DMS 273 treated with DMSO at 0.1 percent for 48 hours (cell line): Measurements from ENCODE around the gene TRAM2.

Experiments used
- DNase-seq: peaks from one replicate; lab custom pipeline; 2025; lab: John Stamatoyannopoulos, UW

Gene TRAM2

GRCh38 chr6:52594221-52594620, 17.4 kb upstream of the TRAM2 start:
- DNase-seq, result no peak

- DNase-seq, result no peak
Observed at GRCh38 chr6:52591832-52592231, 15.0 kb upstream of the TRAM2 start.

GRCh38 chr6:52590152-52590891, 13.5 kb upstream of the TRAM2 start:
- DNase-seq, result no peak

- DNase-seq, result no peak
Observed at GRCh38 chr6:52588710-52589091, 11.8 kb upstream of the TRAM2 start.

GRCh38 chr6:52588087-52588709, 11.3 kb upstream of the TRAM2 start:
- DNase-seq, result no peak

GRCh38 chr6:52587001-52587400, 10.1 kb upstream of the TRAM2 start:
- no peak for DNase-seq

- DNase-seq, result no peak
Observed at GRCh38 chr6:52584203-52584602, 7.3 kb upstream of the TRAM2 start.

GRCh38 chr6:52582996-52583395, 6.1 kb upstream of the TRAM2 start:
- no peak for DNase-seq

- no peak for DNase-seq
Observed at GRCh38 chr6:52582446-52582845, 5.6 kb upstream of the TRAM2 start.

- no peak for DNase-seq
Observed at GRCh38 chr6:52580905-52581304, 4.0 kb upstream of the TRAM2 start.

GRCh38 chr6:52579006-52579660, 2.3 kb upstream of the TRAM2 start:
- no peak for DNase-seq

- DNase-seq, result no peak
Observed at GRCh38 chr6:52577778-52578463, 1.1 kb upstream of the TRAM2 start.

- DNase-seq, result peak; percentile 62
Observed at GRCh38 chr6:52576392-52577021, 353 bp downstream of the TRAM2 start.

- no peak for DNase-seq
Observed at GRCh38 chr6:52576054-52576391, 837 bp downstream of the TRAM2 start.

- DNase-seq, result no peak
Observed at GRCh38 chr6:52575502-52575892, 1.4 kb downstream of the TRAM2 start.

GRCh38 chr6:52574709-52575501, 2.0 kb downstream of the TRAM2 start:
- DNase-seq, result no peak

GRCh38 chr6:52573295-52573694, 3.6 kb downstream of the TRAM2 start:
- no peak for DNase-seq

- no peak for DNase-seq
Observed at GRCh38 chr6:52572536-52572935, 4.3 kb downstream of the TRAM2 start.

GRCh38 chr6:52571099-52571755, 5.6 kb downstream of the TRAM2 start:
- DNase-seq, result no peak

- DNase-seq, result no peak
Observed at GRCh38 chr6:52570291-52570700, 6.6 kb downstream of the TRAM2 start.

- no peak for DNase-seq
Observed at GRCh38 chr6:52568320-52568719, 8.5 kb downstream of the TRAM2 start.
